Inflammatory macrophage (primary cell): ENCODE data around the gene CCDC171.
"Not testable (repeated sequence)": the region's sequence is repeated elsewhere in the genome, so short reads cannot be mapped to it uniquely, and the experiment has no call there.

Experiments used
- DNase-seq, 2 donors: peaks; one replicate each; pipeline ENCODE4 v3.0.0-alpha.2; 2020 to 2022

Gene CCDC171

GRCh38 chr9:15764131-15764530 lies 211.3 kb downstream of the CCDC171 start:
- DNase-seq: no peak

- DNase-seq: no peak
Observed at GRCh38 chr9:15769547-15769946, 216.7 kb downstream of the CCDC171 start.

GRCh38 chr9:15778861-15779260 lies 226.0 kb downstream of the CCDC171 start:
- DNase-seq: no peak

GRCh38 chr9:15782106-15782505 lies 229.3 kb downstream of the CCDC171 start:
- DNase-seq: no peak

GRCh38 chr9:15785584-15785983 lies 232.7 kb downstream of the CCDC171 start:
- no peak for DNase-seq

GRCh38 chr9:15786616-15787015 lies 233.8 kb downstream of the CCDC171 start:
- DNase-seq: no peak

GRCh38 chr9:15810219-15810899 lies 257.5 kb downstream of the CCDC171 start:
- not testable (repeated sequence) for DNase-seq

GRCh38 chr9:15813076-15813475 lies 260.2 kb downstream of the CCDC171 start:
- DNase-seq: no peak

GRCh38 chr9:15824310-15824709 lies 271.5 kb downstream of the CCDC171 start:
- no peak for DNase-seq

- DNase-seq: no peak
Observed at GRCh38 chr9:15831384-15831783, 278.5 kb downstream of the CCDC171 start.

GRCh38 chr9:15834541-15834940 lies 281.7 kb downstream of the CCDC171 start:
- no peak for DNase-seq

GRCh38 chr9:15837079-15837679 lies 284.3 kb downstream of the CCDC171 start:
- peak; percentile 23 to 42 for DNase-seq

- no peak for DNase-seq
Observed at GRCh38 chr9:15842051-15842450, 289.2 kb downstream of the CCDC171 start.

- DNase-seq: no peak
Observed at GRCh38 chr9:15843316-15843715, 290.5 kb downstream of the CCDC171 start.

GRCh38 chr9:15843931-15844330 lies 291.1 kb downstream of the CCDC171 start:
- no peak for DNase-seq

- no peak for DNase-seq
Observed at GRCh38 chr9:15846611-15847010, 293.8 kb downstream of the CCDC171 start.

GRCh38 chr9:15849871-15850270 lies 297.0 kb downstream of the CCDC171 start:
- DNase-seq: no peak

- no peak for DNase-seq
Observed at GRCh38 chr9:15851766-15852165, 298.9 kb downstream of the CCDC171 start.

- no peak for DNase-seq
Observed at GRCh38 chr9:15856591-15856990, 303.7 kb downstream of the CCDC171 start.

- no peak for DNase-seq
Observed at GRCh38 chr9:15867334-15867733, 314.5 kb downstream of the CCDC171 start.

- DNase-seq: no peak
Observed at GRCh38 chr9:15867988-15868387, 315.1 kb downstream of the CCDC171 start.

GRCh38 chr9:15873573-15874177 lies 320.8 kb downstream of the CCDC171 start:
- DNase-seq: peak; percentile 13 to 38

- no peak for DNase-seq
Observed at GRCh38 chr9:15882328-15882727, 329.5 kb downstream of the CCDC171 start.

- DNase-seq: no peak
Observed at GRCh38 chr9:15882883-15883282, 330.0 kb downstream of the CCDC171 start.
